Measurements from ENCODE around the gene ZNF554.

DNA sequence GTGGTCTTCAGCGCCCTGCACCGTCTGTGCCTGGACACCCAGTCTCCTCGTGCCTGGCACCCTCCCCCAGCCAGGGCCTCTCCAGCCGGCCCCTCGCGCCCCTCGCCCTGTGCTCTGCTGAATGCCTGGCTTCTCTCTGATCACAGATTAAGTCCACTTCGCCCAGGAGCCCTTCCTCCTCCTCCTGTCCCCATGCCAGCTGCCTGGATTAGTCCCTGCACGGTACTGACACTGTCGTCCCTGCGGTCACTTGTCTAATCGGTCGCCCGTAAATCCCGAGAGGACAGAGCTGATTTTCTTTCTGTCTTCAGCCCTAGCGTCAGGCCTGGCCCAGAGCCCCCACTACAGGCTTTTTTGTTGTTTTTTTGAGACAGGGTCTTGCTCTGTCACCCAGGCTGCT, 27.8 kb upstream of the ZNF554 start:
- TF ChIP-seq CTCF (IDR thresholded peaks at IDR 0.05), result no peak
- no peak for TF ChIP-seq RCOR1 (IDR thresholded peaks at IDR 0.05; ENCODE audit: low read length)
